Fibroblast of mammary gland (primary cell): ENCODE data around the gene IFT52.

Experiments
- DNase-seq: peaks from one replicate; pipeline ENCODE4 v3.0.0-alpha.2; 2010; ENCODE audit warnings: low read depth
- H3K4me3 ChIP-seq: 2 replicates; pipeline ENCODE4 v1.5.1; 2011; ENCODE audit warnings: low read depth, mild to moderate bottlenecking, low read length, moderate library complexity; ENCODE audit not compliant: control insufficient read depth
- TF ChIP-seq, protein P1 (sequence below): conservative IDR thresholded peaks from 2 replicates; pipeline ENCODE4 v1.5.1; 2011; ENCODE audit warnings: low read depth, low read length, inconsistent platforms; ENCODE audit not compliant: control insufficient read depth, insufficient read depth

The IFT52 gene

DNA sequence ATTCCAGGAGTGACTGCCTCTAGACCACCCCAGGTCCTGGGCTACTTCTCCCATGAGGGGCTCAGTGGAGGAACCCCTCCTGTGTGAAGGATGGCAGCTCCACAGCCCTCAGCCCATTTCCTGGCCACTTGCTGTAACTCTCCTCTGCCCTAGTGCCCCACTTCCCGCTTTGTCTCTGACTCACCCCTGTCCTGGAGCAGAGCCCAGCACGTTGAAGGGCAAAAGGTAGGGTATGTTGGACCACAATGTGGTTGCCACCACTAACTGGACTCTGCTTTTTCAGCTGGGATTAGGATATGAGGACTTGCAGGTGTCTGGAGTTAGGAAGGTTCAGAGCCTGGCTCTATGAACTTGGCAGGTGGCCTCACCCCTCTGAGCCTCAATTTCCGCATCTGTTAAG is 78.6 kb downstream of the IFT52 start:
- peak; percentile 59 for DNase-seq
- TF ChIP-seq, protein P1, sequence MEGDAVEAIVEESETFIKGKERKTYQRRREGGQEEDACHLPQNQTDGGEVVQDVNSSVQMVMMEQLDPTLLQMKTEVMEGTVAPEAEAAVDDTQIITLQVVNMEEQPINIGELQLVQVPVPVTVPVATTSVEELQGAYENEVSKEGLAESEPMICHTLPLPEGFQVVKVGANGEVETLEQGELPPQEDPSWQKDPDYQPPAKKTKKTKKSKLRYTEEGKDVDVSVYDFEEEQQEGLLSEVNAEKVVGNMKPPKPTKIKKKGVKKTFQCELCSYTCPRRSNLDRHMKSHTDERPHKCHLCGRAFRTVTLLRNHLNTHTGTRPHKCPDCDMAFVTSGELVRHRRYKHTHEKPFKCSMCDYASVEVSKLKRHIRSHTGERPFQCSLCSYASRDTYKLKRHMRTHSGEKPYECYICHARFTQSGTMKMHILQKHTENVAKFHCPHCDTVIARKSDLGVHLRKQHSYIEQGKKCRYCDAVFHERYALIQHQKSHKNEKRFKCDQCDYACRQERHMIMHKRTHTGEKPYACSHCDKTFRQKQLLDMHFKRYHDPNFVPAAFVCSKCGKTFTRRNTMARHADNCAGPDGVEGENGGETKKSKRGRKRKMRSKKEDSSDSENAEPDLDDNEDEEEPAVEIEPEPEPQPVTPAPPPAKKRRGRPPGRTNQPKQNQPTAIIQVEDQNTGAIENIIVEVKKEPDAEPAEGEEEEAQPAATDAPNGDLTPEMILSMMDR: no peak
- no peak overlapping the region for H3K4me3 ChIP-seq

- TF ChIP-seq, protein P1: no peak
- H3K4me3 ChIP-seq: no peak overlapping the region
- DNase-seq: no peak
Measured at GRCh38 chr20:43670423-43670822, 79.7 kb downstream of the IFT52 start.

DNA sequence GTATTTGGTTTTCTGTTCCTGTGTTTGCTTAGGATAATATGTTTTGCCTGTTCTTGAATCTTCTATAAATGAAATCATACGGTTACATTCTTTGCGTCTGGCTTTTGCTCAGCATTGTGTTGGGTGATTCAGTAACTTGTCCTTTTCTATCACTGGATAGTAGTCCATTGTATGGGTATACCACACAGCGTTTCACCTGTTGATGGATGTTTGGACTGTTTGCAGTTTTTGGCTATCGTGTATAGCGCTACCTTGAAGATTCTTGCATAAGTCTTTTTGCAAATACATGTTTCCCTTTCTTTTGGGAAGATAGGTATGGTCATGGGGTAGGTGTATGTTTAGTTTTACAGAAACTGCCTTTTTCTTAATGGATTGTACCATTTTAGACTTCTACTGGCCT is 85.6 kb downstream of the IFT52 start:
- TF ChIP-seq, protein P1: no peak
- no peak overlapping the region for H3K4me3 ChIP-seq
- no peak for DNase-seq

DNA sequence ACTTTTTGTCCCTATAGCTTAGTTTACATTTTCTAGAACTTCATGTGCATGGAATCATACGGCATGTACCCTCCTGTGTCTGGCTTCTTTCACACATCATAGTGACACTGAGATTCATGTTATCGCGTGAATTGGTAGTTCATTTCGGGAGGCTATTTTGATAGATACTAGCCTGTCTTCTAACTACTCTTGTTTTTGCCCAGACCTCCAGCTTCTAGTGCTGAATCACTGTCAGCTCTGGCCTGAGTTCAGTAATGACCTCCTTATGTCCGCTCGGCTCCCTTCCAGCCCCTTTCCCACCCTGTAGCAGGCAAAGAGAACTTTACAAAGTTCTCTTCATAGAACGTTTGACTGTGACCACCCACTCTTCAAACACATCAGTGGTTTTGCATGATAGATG is 90.2 kb downstream of the IFT52 start:
- H3K4me3 ChIP-seq: no peak overlapping the region
- TF ChIP-seq, protein P1: no peak
- DNase-seq: peak; percentile 66

GRCh38 chr20:43681468-43681942 is 90.8 kb downstream of the IFT52 start:
- no peak overlapping the region for H3K4me3 ChIP-seq
- TF ChIP-seq, protein P1: peak; percentile 18
- no peak for DNase-seq

- no peak for DNase-seq
- H3K4me3 ChIP-seq: no peak overlapping the region
- TF ChIP-seq, protein P1: no peak
Measured at GRCh38 chr20:43681991-43682410, 91.3 kb downstream of the IFT52 start.

GRCh38 chr20:43682446-43682845 is 91.7 kb downstream of the IFT52 start:
- no peak for DNase-seq
- TF ChIP-seq, protein P1: no peak
- H3K4me3 ChIP-seq: no peak overlapping the region
